Suprapubic skin (tissue), 4 donors: ENCODE results near the gene CFL1.

Experiments
- EP300 ChIP-seq: sonication (generic); formaldehyde crosslinking; IDR thresholded peaks from one replicate; pipeline ENCODE4 v1.6.1; 2017; ENCODE audit warnings: antibody characterized with exemption
- POLR2A ChIP-seq, 2 donors: fragments of 450-650 bp; IDR thresholded peaks; one replicate each; pipeline ENCODE4 v1.6.1; 2017; ENCODE audit warnings: antibody characterized with exemption in 2 of 2, mild to moderate bottlenecking in 2 of 2, moderate library complexity in 2 of 2
- POLR2AphosphoS5 ChIP-seq, 3 donors: sonication (generic); formaldehyde crosslinking; IDR thresholded peaks; one replicate each; pipeline ENCODE4 v1.6.1; 2017; ENCODE audit warnings: antibody characterized with exemption in 3 of 3
- TF ChIP-seq, protein P1 (sequence below), 2 donors: fragments of 200-600 bp in 1 of 2; fragments of 450-650 bp in 1 of 2; sonication (generic) in 1 of 2; IDR thresholded peaks; one replicate each; pipeline ENCODE4 v1.5.1; 2016 to 2019; ENCODE audit warnings: antibody characterized with exemption in 2 of 2, mild to moderate bottlenecking in 1 of 2, moderate library complexity in 1 of 2

- TF ChIP-seq, protein P1, sequence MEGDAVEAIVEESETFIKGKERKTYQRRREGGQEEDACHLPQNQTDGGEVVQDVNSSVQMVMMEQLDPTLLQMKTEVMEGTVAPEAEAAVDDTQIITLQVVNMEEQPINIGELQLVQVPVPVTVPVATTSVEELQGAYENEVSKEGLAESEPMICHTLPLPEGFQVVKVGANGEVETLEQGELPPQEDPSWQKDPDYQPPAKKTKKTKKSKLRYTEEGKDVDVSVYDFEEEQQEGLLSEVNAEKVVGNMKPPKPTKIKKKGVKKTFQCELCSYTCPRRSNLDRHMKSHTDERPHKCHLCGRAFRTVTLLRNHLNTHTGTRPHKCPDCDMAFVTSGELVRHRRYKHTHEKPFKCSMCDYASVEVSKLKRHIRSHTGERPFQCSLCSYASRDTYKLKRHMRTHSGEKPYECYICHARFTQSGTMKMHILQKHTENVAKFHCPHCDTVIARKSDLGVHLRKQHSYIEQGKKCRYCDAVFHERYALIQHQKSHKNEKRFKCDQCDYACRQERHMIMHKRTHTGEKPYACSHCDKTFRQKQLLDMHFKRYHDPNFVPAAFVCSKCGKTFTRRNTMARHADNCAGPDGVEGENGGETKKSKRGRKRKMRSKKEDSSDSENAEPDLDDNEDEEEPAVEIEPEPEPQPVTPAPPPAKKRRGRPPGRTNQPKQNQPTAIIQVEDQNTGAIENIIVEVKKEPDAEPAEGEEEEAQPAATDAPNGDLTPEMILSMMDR (IDR thresholded peaks at IDR 0.05) = no peak
- TF ChIP-seq POLR2A (IDR thresholded peaks at IDR 0.05) (no peak), POLR2AphosphoS5 (IDR thresholded peaks at IDR 0.05) (no peak), EP300 (no peak)
Measured at GRCh38 chr11:65863889-65864705, 6.1 kb upstream of the CFL1 start.
